Measurements from ENCODE around the gene MARVELD1. TPM values are rescaled to one million over a fixed set of nuclear protein-coding genes. Genes with fewer than 3 reads are reported as not detected.
A peak's percentile ranks its signal among the peaks of the same experiment; 100 is the strongest.

Gene MARVELD1
- total RNA-seq (2014; rRNA removed) (17.6 and 25.5 TPM in 2 replicates), Bru-seq, nascent RNA (percentile 65 among the genes with signal in this experiment), BruChase-seq, experiment 1, labeled RNA remaining after a 6-hour chase (percentile 86 among the genes with signal in this experiment), BruChase-seq, experiment 2, labeled RNA remaining after a 2-hour chase (percentile 80 among the genes with signal in this experiment)
- long read RNA-seq, transcript MARVELD1-201 (2 exons, 3,221 nt) = major isoform, 80 of 88 reads
- long read RNA-seq, partial matches to known transcripts = 0 of 88 reads
- long read RNA-seq, other reads (novel, unspliced or antisense) = 8 of 88 reads

DNA sequence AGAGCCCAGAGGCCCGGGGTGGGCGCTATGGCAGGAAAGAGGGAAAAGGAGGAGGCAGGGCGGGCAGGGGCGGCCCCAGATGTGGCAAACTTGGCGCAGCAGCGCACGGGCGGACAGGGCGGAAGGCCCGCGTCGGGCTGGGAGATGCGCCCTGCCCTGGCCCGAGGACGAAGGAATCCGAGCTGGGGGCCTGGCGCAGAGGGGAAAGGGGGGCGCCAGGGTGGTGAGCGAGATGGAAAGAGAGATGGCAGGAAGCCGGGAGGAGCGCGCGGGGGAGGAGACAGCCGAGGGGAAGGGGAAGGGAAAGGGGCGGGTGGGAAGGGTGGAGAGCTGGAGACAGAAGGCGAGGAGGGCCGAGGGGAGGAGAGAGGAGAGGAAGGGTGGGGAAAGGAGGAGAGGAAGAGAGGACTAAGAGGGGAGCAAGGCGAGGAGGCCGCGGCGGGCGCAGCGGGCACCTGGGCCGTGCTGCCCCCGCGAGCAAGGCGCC, at the start of gene MARVELD1:
TSS of gene MARVELD1 (plus strand) at position 392 of the 487 bp plus-strand sequence. CDS start 147 bp downstream, outside the sequence.
- TF ChIP-seq EZH2 (IDR thresholded peaks at IDR 0.05; ENCODE audit: low read length, unreplicated experiment) = no peak
- TF ChIP-seq, protein P1, sequence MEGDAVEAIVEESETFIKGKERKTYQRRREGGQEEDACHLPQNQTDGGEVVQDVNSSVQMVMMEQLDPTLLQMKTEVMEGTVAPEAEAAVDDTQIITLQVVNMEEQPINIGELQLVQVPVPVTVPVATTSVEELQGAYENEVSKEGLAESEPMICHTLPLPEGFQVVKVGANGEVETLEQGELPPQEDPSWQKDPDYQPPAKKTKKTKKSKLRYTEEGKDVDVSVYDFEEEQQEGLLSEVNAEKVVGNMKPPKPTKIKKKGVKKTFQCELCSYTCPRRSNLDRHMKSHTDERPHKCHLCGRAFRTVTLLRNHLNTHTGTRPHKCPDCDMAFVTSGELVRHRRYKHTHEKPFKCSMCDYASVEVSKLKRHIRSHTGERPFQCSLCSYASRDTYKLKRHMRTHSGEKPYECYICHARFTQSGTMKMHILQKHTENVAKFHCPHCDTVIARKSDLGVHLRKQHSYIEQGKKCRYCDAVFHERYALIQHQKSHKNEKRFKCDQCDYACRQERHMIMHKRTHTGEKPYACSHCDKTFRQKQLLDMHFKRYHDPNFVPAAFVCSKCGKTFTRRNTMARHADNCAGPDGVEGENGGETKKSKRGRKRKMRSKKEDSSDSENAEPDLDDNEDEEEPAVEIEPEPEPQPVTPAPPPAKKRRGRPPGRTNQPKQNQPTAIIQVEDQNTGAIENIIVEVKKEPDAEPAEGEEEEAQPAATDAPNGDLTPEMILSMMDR (conservative IDR thresholded peaks at IDR 0.05; ENCODE audit: low read depth, low read length) = no peak
- TF ChIP-seq EZH2phosphoT487 (IDR thresholded peaks at IDR 0.05; ENCODE audit: borderline replicate concordance, low read length) = no peak
- ChIA-PET POLR2A (ENCODE audit: unreplicated experiment) (interaction anchor here (0.6 to 1.0 kb wide), 2 partner anchors 23 to 64 kb away, joined by 3 read pairs; partner anchors contain the start of gene ZFYVE27), CTCF (interaction anchor here (0.6 to 1.9 kb wide), 3 partner anchors 18 to 76 kb away, joined by 4 to 9 read pairs (median 5); partner anchors contain the start of gene AVPI1)
- peaks cover 42% of the 10 kb centered on the region for H3K79me2 ChIP-seq (ENCODE audit: low read length)
- DNase-seq (peak; percentile 54), ATAC-seq (peak; percentile 54)
- H3K4me2 ChIP-seq (ENCODE audit: low read length) = peak within 1 kb of the TSS; percentile 86
- H3K27me3 ChIP-seq (ENCODE audit: low read length) = no peaks in the 10 kb centered on the region
- no TSS peak for BruUV-seq (replicated peaks)
- peak within 1 kb of the TSS; percentile 48 for H2AFZ ChIP-seq (ENCODE audit: low read length)
- H3K4me3 ChIP-seq (ENCODE audit: low read length) = peak within 1 kb of the TSS; percentile 83
- H3K27ac ChIP-seq (ENCODE audit: low read length) = peak within 1 kb of the TSS; percentile 57
- H3K9ac ChIP-seq (ENCODE audit: low read length) = peak within 1 kb of the TSS; percentile 79
- H3K9me2 ChIP-seq (replicated peaks; ENCODE audit: low read length) = no peaks in the 10 kb centered on the region
- H3K4me1 ChIP-seq (ENCODE audit: insufficient read depth, low read length) = peaks cover 41% of the 10 kb centered on the region
- intact Hi-C loops (cut with micrococcal nuclease) = no loop called here
- H3F3A ChIP-seq (ENCODE audit: low read length, unreplicated experiment) = no peaks in the 10 kb centered on the region
- peaks cover 7% of the 10 kb centered on the region; the same call in 1 of the 2 replicates for H3K36me3 ChIP-seq (ENCODE audit: low read depth, low read length)
- H4K20me1 ChIP-seq (ENCODE audit: low read length) = no peaks in the 10 kb centered on the region
- no peaks in the 10 kb centered on the region for H3K9me3 ChIP-seq (ENCODE audit: low read length)

DNA sequence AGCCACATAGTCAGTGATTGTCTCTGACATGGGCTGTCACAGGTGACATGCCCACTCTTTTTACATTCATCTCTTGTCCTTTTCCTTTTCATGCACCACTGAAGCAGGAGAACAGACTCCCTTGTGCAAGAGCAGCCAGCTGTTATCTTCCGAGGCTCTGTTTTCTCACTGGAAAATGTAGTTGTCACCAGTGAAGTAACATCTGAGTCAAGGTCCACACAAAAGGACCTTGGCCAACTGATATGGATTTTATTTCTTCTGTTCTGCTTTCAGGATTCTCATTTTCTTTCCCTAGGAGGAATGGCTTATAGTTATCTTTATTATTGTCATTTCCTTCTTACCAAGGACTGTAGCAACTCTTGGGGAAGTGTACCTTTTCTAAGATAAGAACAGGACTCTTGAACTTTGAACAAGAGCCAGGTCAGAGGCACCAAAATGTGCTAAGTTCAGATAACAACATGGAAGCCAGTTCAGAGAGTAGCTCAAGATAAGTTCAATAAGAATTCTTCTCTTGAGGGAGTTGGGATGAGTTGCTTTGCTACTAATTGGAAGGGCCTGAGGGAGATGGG, 49.2 kb upstream of the MARVELD1 start:
- CTCF ChIA-PET = no interaction called here
- H3K79me2 ChIP-seq (ENCODE audit: low read length) = no peaks in the 10 kb centered on the region
- no peak overlapping the region for H3K4me3 ChIP-seq (ENCODE audit: low read length)
- no peak overlapping the region for H2AFZ ChIP-seq (ENCODE audit: low read length)
- no peaks in the 10 kb centered on the region for H3K27me3 ChIP-seq (ENCODE audit: low read length)
- no peak overlapping the region for H3K27ac ChIP-seq (ENCODE audit: low read length)
- intact Hi-C loops (cut with micrococcal nuclease) = no loop called here
- H3K4me2 ChIP-seq (ENCODE audit: low read length) = no peak overlapping the region
- no peaks in the 10 kb centered on the region for H3K9me2 ChIP-seq (replicated peaks; ENCODE audit: low read length)
- no TSS peak for BruUV-seq (replicated peaks)
- no peak overlapping the region for H3K9ac ChIP-seq (ENCODE audit: low read length)
- H3K4me1 ChIP-seq (ENCODE audit: insufficient read depth, low read length) = no peaks in the 10 kb centered on the region
- no peaks in the 10 kb centered on the region for H3K9me3 ChIP-seq (ENCODE audit: low read length)
- H3K36me3 ChIP-seq (ENCODE audit: low read depth, low read length) = peaks cover 9% of the 10 kb centered on the region; the same call in 1 of the 2 replicates
- H4K20me1 ChIP-seq (ENCODE audit: low read length) = no peaks in the 10 kb centered on the region
- DNase-seq (no peak), ATAC-seq (no peak)
- POLR2A ChIA-PET (ENCODE audit: unreplicated experiment) = no interaction called here
- H3F3A ChIP-seq (ENCODE audit: low read length, unreplicated experiment) = no peaks in the 10 kb centered on the region
- TF ChIP-seq EZH2phosphoT487 (IDR thresholded peaks at IDR 0.05; ENCODE audit: borderline replicate concordance, low read length) (no peak), EZH2 (IDR thresholded peaks at IDR 0.05; ENCODE audit: low read length, unreplicated experiment) (no peak)
- TF ChIP-seq, protein P1 (conservative IDR thresholded peaks at IDR 0.05; ENCODE audit: low read depth, low read length) = no peak

Data from PC-3 (cell line).